Panc1 (cell line): ENCODE measurements around the gene EML6.

Source experiments
- CTCF ChIP-seq: fragments of 450-650 bp; IDR thresholded peaks from 2 replicates; pipeline ENCODE4 v1.5.1; 2017; ENCODE audit warnings: mild to moderate bottlenecking
- POLR2AphosphoS5 ChIP-seq: IDR thresholded peaks from 2 replicates; pipeline ENCODE4 v1.6.1; 2012; ENCODE audit warnings: mild to moderate bottlenecking, low read depth, low read length, moderate library complexity

- TF ChIP-seq CTCF (no peak), POLR2AphosphoS5 (no peak)
These were observed 213.3 kb downstream of the EML6 start for GRCh38 chr2:54936766-54937165.
